Measurements from ENCODE around the gene UBAP2. TPM values are rescaled to one million over a fixed set of nuclear protein-coding genes. Genes with fewer than 3 reads are reported as not detected.
"Not testable (repeated sequence)": the region's sequence is repeated elsewhere in the genome, so short reads cannot be mapped to it uniquely, and the experiment has no call there.

The UBAP2 gene
- total RNA-seq, 6 experiments from 2014 or later, result 28.7 to 34.9 (median 32.8) TPM

GRCh38 chr9:33976414-33976813 is 72.3 kb downstream of the UBAP2 start:
- Mint-ChIP-seq H3K27ac (no peak overlapping the region), H3K4me1 (ENCODE audit: low read depth) (no peaks in the 10 kb centered on the region), H3K36me3 (ENCODE audit: low read depth) (peaks cover 4% of the 10 kb centered on the region; the same call in 1 of the 2 replicates), H3K27me3 (ENCODE audit: insufficient read depth) (peaks cover 1% of the 10 kb centered on the region), H3K9me3 (no peaks in the 10 kb centered on the region), H3K4me3 (no peak overlapping the region)
- DNase-seq, result no peak
- TF ChIP-seq CTCF (IDR thresholded peaks at IDR 0.05), result no peak

- DNase-seq, result no peak
- Mint-ChIP-seq H3K4me3 (no peak overlapping the region), H3K4me1 (ENCODE audit: low read depth) (no peaks in the 10 kb centered on the region), H3K36me3 (ENCODE audit: low read depth) (peaks cover 14% of the 10 kb centered on the region; the same call in 1 of the 2 replicates), H3K9me3 (no peaks in the 10 kb centered on the region), H3K27ac (no peak overlapping the region), H3K27me3 (ENCODE audit: insufficient read depth) (peaks cover 1% of the 10 kb centered on the region)
- TF ChIP-seq CTCF (IDR thresholded peaks at IDR 0.05), result no peak
Measured at GRCh38 chr9:33972698-33973097, 76.0 kb downstream of the UBAP2 start.

- DNase-seq, result no peak
- no peak for TF ChIP-seq CTCF (IDR thresholded peaks at IDR 0.05)
- Mint-ChIP-seq H3K4me1 (ENCODE audit: low read depth) (no peaks in the 10 kb centered on the region), H3K4me3 (no peak overlapping the region), H3K27me3 (ENCODE audit: insufficient read depth) (no peaks in the 10 kb centered on the region), H3K27ac (no peak overlapping the region), H3K36me3 (ENCODE audit: low read depth) (peaks cover 21% of the 10 kb centered on the region), H3K9me3 (no peaks in the 10 kb centered on the region)
Measured at GRCh38 chr9:33964086-33964768, 84.5 kb downstream of the UBAP2 start.

GRCh38 chr9:33962468-33962867 is 86.2 kb downstream of the UBAP2 start:
- H3K9me3 Mint-ChIP-seq; H3K27ac Mint-ChIP-seq; H3K4me1 Mint-ChIP-seq (ENCODE audit: low read depth); DNase-seq; H3K27me3 Mint-ChIP-seq (ENCODE audit: insufficient read depth); H3K4me3 Mint-ChIP-seq: not testable (repeated sequence)
- peaks cover 18% of the 10 kb centered on the region for H3K36me3 Mint-ChIP-seq (ENCODE audit: low read depth)

- TF ChIP-seq CTCF (IDR thresholded peaks at IDR 0.05), result no peak
- Mint-ChIP-seq H3K9me3 (no peaks in the 10 kb centered on the region), H3K4me1 (ENCODE audit: low read depth) (no peaks in the 10 kb centered on the region), H3K27me3 (ENCODE audit: insufficient read depth) (no peaks in the 10 kb centered on the region), H3K4me3 (no peak overlapping the region), H3K27ac (no peak overlapping the region), H3K36me3 (ENCODE audit: low read depth) (peaks cover 23% of the 10 kb centered on the region)
- no peak for DNase-seq
Measured at GRCh38 chr9:33959725-33960124, 89.0 kb downstream of the UBAP2 start.

- H3K9me3 Mint-ChIP-seq, result no peaks in the 10 kb centered on the region
Measured at GRCh38 chr9:33956544-33956943, 92.1 kb downstream of the UBAP2 start.

More at GRCh38 chr9:33956544-33956943, 92.1 kb downstream of the UBAP2 start:
- DNase-seq, result no peak
- Mint-ChIP-seq H3K4me1 (ENCODE audit: low read depth) (no peaks in the 10 kb centered on the region), H3K36me3 (ENCODE audit: low read depth) (peaks cover 28% of the 10 kb centered on the region), H3K27ac (no peak overlapping the region), H3K4me3 (no peak overlapping the region), H3K27me3 (ENCODE audit: insufficient read depth) (no peaks in the 10 kb centered on the region)
- TF ChIP-seq CTCF (IDR thresholded peaks at IDR 0.05), result no peak

Data from HFFc6 (cell line).